Measurements from ENCODE around the gene FAN1.

Gene FAN1

GRCh38 chr15:30923429-30923828 lies 19.7 kb downstream of the FAN1 start:
- POLR2A ChIA-PET = no interaction called here
- no peak for TF ChIP-seq CTCF (IDR thresholded peaks at IDR 0.05; ENCODE audit: control extremely low read depth, extremely low read depth, low read depth, missing control alignments)
- CTCF ChIA-PET = interaction anchor here (0.8 to 1.8 kb wide), 4 partner anchors 20 to 206 kb away, joined by 3 to 6 read pairs (median 4); no protein-coding TSS in a partner anchor

GRCh38 chr15:30924353-30924752 lies 20.6 kb downstream of the FAN1 start:
- no peak for DNase-seq (ENCODE audit: extremely low spot score)
- TF ChIP-seq CTCF (IDR thresholded peaks at IDR 0.05; ENCODE audit: control extremely low read depth, extremely low read depth, low read depth, missing control alignments) = no peak
- ChIA-PET POLR2A (no interaction called here), CTCF (interaction anchor here (0.9 to 1.8 kb wide), 3 partner anchors 10 to 205 kb away, joined by 3 to 6 read pairs (median 5); no protein-coding TSS in a partner anchor)

More at GRCh38 chr15:30923429-30923828, 19.7 kb downstream of the FAN1 start:
- DNase-seq (ENCODE audit: extremely low spot score) = no peak

- no peak for DNase-seq (ENCODE audit: extremely low spot score)
- ChIA-PET CTCF (no interaction called here), POLR2A (no interaction called here)
- no peak for TF ChIP-seq CTCF (IDR thresholded peaks at IDR 0.05; ENCODE audit: control extremely low read depth, extremely low read depth, low read depth, missing control alignments)
Observed at GRCh38 chr15:30925686-30926085, 22.0 kb downstream of the FAN1 start.

- ChIA-PET POLR2A (no interaction called here), CTCF (no interaction called here)
- TF ChIP-seq CTCF (IDR thresholded peaks at IDR 0.05; ENCODE audit: control extremely low read depth, extremely low read depth, low read depth, missing control alignments) = no peak
- DNase-seq (ENCODE audit: extremely low spot score) = no peak
Observed at GRCh38 chr15:30926161-30926560, 22.4 kb downstream of the FAN1 start.

GRCh38 chr15:30927148-30927761 lies 23.5 kb downstream of the FAN1 start:
- POLR2A ChIA-PET = no interaction called here

GRCh38 chr15:30928076-30928475 lies 24.4 kb downstream of the FAN1 start:
- no peak for TF ChIP-seq CTCF (IDR thresholded peaks at IDR 0.05; ENCODE audit: control extremely low read depth, extremely low read depth, low read depth, missing control alignments)
- ChIA-PET CTCF (no interaction called here), POLR2A (no interaction called here)
- DNase-seq (ENCODE audit: extremely low spot score) = no peak

More at GRCh38 chr15:30927148-30927761, 23.5 kb downstream of the FAN1 start:
- TF ChIP-seq CTCF (IDR thresholded peaks at IDR 0.05; ENCODE audit: control extremely low read depth, extremely low read depth, low read depth, missing control alignments) = no peak
- DNase-seq (ENCODE audit: extremely low spot score) = no peak
- CTCF ChIA-PET = no interaction called here
